ENCODE data around the gene LDLR.
A peak's percentile ranks its signal among the peaks of the same experiment; 100 is the strongest.
"Not testable (repeated sequence)": the region's sequence is repeated elsewhere in the genome, so short reads cannot be mapped to it uniquely, and the experiment has no call there.

LDLR gene

DNA sequence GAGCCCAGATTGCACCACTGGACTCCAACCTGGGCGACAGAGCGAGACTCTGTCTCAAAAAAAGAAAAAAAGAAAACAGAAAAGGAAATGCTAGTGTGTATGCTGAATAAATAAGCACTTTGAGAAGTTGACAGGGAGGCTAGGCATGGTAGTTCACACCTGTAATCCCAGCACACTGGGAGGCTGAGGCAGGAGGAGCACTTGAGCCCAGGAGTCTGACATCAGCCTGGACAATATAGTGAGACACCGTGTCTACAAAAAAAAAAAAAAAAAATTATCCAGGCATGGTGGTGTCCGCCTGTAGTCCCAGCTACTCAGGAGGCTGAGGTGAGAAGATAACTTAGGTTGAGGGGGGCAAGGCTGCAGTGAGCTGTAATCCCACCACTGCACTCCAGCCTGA is 19.1 kb upstream of the LDLR start:
- DNase-seq (ENCODE audit: low read depth in 1 of 2, low spot score in 1 of 2) = no peak

GRCh38 chr19:11073568-11073967 is 15.7 kb upstream of the LDLR start:
- no peak for DNase-seq (ENCODE audit: low read depth in 1 of 2, low spot score in 1 of 2)

DNA sequence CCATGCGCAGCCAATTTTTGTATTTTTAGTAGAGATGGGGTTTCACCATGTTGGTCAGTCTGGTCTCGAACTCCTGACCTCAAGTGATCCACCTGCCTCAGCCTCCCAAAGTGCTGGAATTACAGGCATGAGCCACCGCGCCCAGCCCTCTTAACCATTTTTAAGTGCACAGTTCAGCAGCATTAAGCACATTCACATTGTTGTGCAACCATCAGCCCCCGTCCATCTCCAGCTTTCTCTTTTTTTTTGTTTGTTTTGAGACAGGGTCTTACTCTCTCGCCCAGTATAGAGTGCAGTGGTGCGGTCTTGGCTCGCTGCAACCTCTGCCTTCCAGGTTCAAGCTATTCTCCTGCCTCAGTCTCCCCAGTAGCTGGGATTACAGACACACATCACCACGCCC is 12.5 kb upstream of the LDLR start:
- not testable (repeated sequence) for DNase-seq (ENCODE audit: low read depth in 1 of 2, low spot score in 1 of 2)

DNA sequence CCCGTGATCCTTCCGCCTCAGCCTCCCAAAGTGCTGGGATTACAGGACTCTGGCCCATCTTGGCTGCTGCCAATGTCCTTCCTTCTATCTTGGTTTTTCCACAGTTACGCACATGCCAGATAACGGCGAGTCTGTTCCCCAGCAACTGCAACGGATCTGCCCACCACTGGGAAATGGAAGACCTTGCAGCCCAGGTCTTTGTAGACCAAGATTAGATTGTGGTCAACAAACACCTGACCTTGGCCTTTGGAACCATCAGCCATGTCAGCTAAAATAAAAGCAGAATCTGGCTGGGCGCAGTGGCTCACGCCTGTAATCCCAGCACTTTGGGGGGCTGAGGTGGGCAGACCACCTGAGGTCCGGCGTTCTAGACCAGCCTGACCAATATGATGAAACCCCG is 10.4 kb upstream of the LDLR start:
- no peak for DNase-seq (ENCODE audit: low read depth in 1 of 2, low spot score in 1 of 2)

- no peak for DNase-seq (ENCODE audit: low read depth in 1 of 2, low spot score in 1 of 2)
These were observed 9.3 kb upstream of the LDLR start for GRCh38 chr19:11079999-11080398.

- no peak for DNase-seq (ENCODE audit: low read depth in 1 of 2, low spot score in 1 of 2)
These were observed 1.3 kb upstream of the LDLR start for GRCh38 chr19:11087870-11088505.

GRCh38 chr19:11088506-11089253 is 583 bp upstream of the LDLR start:
- DNase-seq (ENCODE audit: low read depth in 1 of 2, low spot score in 1 of 2) = no peak

- not testable (repeated sequence) for DNase-seq (ENCODE audit: low read depth in 1 of 2, low spot score in 1 of 2)
These were observed 676 bp downstream of the LDLR start for GRCh38 chr19:11090014-11090263.

DNA sequence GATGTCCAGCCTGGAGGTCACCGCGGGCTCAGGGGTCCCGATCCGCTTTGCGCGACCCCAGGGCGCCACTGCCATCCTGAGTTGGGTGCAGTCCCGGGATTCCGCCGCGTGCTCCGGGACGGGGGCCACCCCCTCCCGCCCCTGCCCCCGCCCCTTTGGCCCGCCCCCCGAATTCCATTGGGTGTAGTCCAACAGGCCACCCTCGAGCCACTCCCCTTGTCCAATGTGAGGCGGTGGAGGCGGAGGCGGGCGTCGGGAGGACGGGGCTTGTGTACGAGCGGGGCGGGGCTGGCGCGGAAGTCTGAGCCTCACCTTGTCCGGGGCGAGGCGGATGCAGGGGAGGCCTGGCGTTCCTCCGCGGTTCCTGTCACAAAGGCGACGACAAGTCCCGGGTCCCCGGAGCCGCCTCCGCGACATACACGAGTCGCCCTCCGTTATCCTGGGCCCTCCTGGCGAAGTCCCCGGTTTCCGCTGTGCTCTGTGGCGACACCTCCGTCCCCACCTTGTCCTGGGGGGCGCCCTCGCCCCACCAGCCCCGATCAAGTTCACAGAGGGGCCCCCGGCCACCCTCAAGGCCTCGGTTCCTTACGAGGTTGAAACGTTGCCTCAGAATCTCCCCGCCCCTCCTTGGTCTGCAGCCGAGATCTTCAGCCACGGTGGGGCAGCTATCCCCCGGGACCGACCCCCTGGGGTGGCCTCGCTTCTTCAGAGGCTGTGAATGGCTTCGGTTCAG is 1.2 kb downstream of the LDLR start:
- DNase-seq (ENCODE audit: low read depth in 1 of 2, low spot score in 1 of 2) = peak; percentile 93 to 96

- no peak for DNase-seq (ENCODE audit: low read depth in 1 of 2, low spot score in 1 of 2)
These were observed 1.9 kb downstream of the LDLR start for GRCh38 chr19:11090997-11091702.

GRCh38 chr19:11091703-11092153 is 2.5 kb downstream of the LDLR start:
- DNase-seq (ENCODE audit: low read depth in 1 of 2, low spot score in 1 of 2) = peak in 1 of 2 donors; percentile 27

DNA sequence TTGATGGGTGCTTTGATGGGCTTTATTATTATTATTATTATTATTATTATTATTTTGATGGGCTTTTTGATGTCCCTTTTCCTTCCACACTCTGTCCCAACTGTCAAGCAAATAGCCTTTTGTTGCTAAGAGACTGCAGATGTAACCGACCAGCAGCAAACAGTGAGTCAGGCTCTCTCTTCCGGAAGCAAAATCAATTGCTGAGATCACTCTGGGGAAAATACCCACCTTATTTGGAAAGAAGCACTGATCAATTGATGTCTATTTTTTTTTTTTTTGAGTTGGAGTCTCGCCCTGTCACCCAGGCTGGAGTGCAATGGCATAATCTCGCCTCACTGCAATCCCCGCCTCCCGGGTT is 2.9 kb downstream of the LDLR start:
- no peak for DNase-seq (ENCODE audit: low read depth in 1 of 2, low spot score in 1 of 2)

DNA sequence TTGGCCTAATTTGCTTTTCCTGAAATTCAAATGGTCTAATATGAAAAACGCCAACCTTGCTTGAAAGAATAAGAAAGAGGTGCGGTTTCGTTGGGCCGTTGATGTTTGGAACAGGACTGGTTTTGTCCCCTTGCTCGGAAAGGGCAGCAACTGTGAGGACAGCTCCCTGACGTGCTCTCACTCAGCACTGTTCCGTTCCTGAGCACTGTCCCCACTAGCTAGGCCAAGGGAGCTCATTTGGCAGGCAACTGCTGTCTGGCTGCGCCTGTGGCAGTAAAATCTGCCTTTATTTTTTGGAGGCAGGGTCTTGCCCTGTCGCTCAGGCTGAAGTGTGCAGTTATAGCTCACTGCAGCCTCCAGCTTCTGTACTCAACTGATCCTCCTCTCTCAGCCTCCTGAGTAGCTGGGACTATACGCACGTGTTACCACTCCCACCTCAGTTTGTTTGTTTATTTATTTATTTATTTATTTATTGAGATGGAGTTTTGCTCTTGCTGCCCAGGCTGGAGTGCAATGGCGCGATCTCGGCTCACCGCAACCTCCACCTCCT is 4.5 kb downstream of the LDLR start:
- DNase-seq (ENCODE audit: low read depth in 1 of 2, low spot score in 1 of 2) = no peak

- no peak for DNase-seq (ENCODE audit: low read depth in 1 of 2, low spot score in 1 of 2)
These were observed 5.2 kb downstream of the LDLR start for GRCh38 chr19:11094520-11094894.

- no peak for DNase-seq (ENCODE audit: low read depth in 1 of 2, low spot score in 1 of 2)
These were observed 7.1 kb downstream of the LDLR start for GRCh38 chr19:11096210-11096841.

DNA sequence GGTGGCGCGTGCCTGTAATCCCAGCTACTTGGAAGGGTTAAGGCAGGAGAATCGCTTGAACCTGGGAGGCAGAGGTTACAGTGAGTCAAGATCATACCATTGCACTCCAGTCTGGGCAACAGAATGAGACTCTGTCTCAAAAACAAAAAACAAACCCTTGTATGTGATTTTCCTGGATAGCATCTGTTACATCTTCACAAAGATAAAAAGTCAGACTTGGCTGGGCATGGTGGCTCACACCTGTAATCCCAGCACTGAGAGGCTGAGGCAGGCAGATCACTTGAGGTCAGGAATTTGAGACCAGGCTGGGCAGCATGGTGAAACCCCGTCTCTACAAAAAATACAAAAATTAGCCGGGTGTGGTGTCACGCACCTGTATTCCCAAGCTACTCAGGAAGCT is 8.1 kb downstream of the LDLR start:
- DNase-seq (ENCODE audit: low read depth in 1 of 2, low spot score in 1 of 2) = not testable (repeated sequence)

- DNase-seq (ENCODE audit: low read depth in 1 of 2, low spot score in 1 of 2) = no peak
These were observed 9.1 kb downstream of the LDLR start for GRCh38 chr19:11098327-11098726.

- DNase-seq (ENCODE audit: low read depth in 1 of 2, low spot score in 1 of 2) = no peak
These were observed 9.6 kb downstream of the LDLR start for GRCh38 chr19:11098861-11099260.

DNA sequence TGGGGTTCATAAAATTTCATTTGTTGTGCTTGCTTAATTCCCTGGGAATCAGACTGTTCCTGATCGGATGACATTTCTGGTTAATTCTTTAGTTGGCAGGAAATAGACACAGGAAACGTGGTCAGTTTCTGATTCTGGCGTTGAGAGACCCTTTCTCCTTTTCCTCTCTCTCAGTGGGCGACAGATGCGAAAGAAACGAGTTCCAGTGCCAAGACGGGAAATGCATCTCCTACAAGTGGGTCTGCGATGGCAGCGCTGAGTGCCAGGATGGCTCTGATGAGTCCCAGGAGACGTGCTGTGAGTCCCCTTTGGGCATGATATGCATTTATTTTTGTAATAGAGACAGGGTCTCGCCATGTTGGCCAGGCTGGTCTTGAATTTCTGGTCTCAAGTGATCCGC is 10.8 kb downstream of the LDLR start:
- DNase-seq (ENCODE audit: low read depth in 1 of 2, low spot score in 1 of 2) = no peak

GRCh38 chr19:11101057-11101456 is 11.8 kb downstream of the LDLR start:
- no peak for DNase-seq (ENCODE audit: low read depth in 1 of 2, low spot score in 1 of 2)

DNA sequence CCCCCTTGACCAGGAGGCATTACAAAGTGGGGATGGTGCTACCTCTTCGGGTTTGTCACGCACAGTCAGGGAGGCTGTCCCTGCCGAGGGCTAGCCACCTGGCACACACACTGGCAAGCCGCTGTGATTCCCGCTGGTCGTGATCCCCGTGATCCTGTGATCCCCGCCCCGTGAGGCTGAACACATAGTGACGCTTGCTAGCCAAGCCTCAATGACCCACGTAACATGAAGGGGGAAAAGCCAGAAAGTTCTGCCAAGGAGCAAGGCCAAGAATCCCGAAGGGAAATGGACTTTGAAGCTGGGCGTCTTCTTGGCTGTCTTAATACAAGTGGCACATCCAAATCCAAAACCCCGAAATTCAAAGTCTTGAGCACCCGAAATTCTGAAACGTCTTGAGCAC is 13.7 kb downstream of the LDLR start:
- no peak for DNase-seq (ENCODE audit: low read depth in 1 of 2, low spot score in 1 of 2)

Data from stimulated activated CD4-positive, alpha-beta T cell treated with anti-CD3 and anti-CD28 coated beads, Interleukin-15, amount 100 ng/mL, for 1 hour (primary cell).